Activated T-cell treated with anti-CD3 and anti-CD28 coated beads, Interleukin-2, amount 50 U/mL, for 72 hours (primary cell): ENCODE measurements around the gene LDLRAD4. TPM values are rescaled to one million over a fixed set of nuclear protein-coding genes. Genes with fewer than 3 reads are reported as not detected.

Experiments used
- ATAC-seq, 2 donors: fragments of 150-1000 bp; cut with Tn5 transposase; replicated peaks in 1 of 2; 2 replicates each; pipeline ENCODE4 v1.10.0; 2021; ENCODE audit warnings: moderate library complexity in 2 of 2, mild to moderate bottlenecking in 1 of 2
- DNase-seq, 2 donors: peaks; one replicate each; pipeline ENCODE4 v3.0.0; 2021 to 2022; ENCODE audit warnings: mixed read lengths in 1 of 2
- H3K27ac Mint-ChIP-seq: one replicate; pipeline ENCODE4 v1.8.0; 2022; ENCODE audit warnings: mild to moderate bottlenecking, moderate library complexity, mixed read lengths
- H3K27me3 Mint-ChIP-seq: one replicate; pipeline ENCODE4 v1.8.0; 2022; ENCODE audit warnings: low read depth, mixed read lengths
- H3K36me3 Mint-ChIP-seq, 2 donors: one replicate each; pipeline ENCODE4 v1.8.0; 2022; ENCODE audit warnings: mixed read lengths in 2 of 2, mild to moderate bottlenecking in 1 of 2; ENCODE audit not compliant: insufficient read depth in 2 of 2
- H3K4me1 Mint-ChIP-seq: one replicate; pipeline ENCODE4 v1.8.0; 2022; ENCODE audit warnings: low read depth, mixed read lengths
- H3K4me3 Mint-ChIP-seq, 2 donors: one replicate each; pipeline ENCODE4 v1.8.0; 2022; ENCODE audit warnings: mild to moderate bottlenecking in 2 of 2, mixed read lengths in 2 of 2, moderate library complexity in 2 of 2
- H3K9me3 Mint-ChIP-seq, 2 donors: one replicate each; pipeline ENCODE4 v1.8.0; 2022; ENCODE audit warnings: mixed read lengths in 2 of 2
- total RNA-seq, 2 donors: library from RNA; stranded (reverse); gene quantifications; one replicate each; pipeline ENCODE4 v1.2.3, GENCODE V29; 2022

Gene LDLRAD4
- total RNA-seq, 2 donors from 2014 or later: 46.0 to 47.2 TPM

DNA sequence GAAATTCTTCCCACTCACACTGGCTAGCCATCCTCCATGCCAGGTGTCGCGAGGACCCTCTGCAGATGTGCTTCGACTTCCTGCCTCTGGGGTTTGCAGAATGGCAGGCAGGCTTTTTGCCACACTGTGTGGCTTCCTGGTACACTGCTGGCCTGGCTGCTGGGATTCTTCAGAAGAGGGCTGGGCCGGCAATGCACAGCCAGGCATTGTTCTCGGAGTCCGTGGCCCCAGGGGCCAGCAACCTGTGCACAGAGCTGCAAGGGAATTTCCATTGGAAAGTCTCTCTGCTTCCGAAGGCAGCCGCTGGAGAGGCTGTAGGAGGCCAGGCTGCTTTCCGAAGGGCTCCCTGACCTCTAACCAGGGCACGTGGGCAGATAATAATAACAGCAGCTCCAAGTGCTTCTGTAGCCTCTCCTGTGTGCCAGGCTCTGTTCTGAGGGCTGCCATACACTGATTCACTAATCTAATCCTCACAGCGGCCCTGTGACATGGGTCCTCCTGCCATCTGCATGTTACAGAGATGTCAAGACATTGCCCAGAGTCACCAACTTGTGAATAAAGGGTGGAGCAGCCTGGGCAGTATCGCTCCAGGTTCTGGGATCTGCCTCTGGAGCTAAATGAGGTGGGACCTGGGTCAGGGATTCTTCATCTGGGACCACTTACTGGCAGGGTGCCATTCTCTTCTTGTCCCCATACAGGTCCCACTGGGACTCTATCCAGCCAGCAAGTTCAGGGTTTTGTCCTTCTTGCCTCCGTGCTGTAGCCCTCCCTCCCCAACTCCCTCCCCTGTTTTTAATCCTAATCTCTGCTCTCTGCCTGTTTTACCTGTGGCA is 5.0 kb downstream of the LDLRAD4 start:
- DNase-seq (no peak), ATAC-seq (no peak)
- H3K4me1 Mint-ChIP-seq: peaks cover 53% of the 10 kb centered on the region

DNA sequence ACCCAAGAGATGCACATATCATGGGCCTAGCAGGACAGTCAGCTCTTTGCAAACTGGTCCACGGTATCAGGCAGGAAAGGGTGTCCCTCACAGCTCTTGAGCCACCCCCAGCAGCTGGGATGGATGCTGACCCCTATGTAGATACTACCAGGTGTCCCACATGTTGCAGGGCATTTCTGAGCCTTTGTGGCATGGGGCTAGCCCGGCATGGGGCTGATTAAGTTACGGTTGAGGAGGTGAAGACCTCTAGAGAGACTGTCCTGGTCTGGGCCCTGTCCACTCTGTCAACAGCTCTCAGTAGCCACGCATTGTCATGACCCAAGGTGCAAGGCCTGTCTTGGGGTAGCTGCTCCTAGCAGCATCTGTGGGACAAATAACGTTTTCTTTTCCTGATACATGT is 6.7 kb downstream of the LDLRAD4 start:
- H3K4me3 Mint-ChIP-seq: no peak overlapping the region

More for the DNA sequence above, 5.0 kb downstream of the LDLRAD4 start:
- no peaks in the 10 kb centered on the region for H3K9me3 Mint-ChIP-seq
- peaks cover 21% of the 10 kb centered on the region for H3K27me3 Mint-ChIP-seq
- H3K4me3 Mint-ChIP-seq: no peak overlapping the region
- H3K27ac Mint-ChIP-seq: no peak overlapping the region
- H3K36me3 Mint-ChIP-seq: peaks cover 1 to 11% of the 10 kb centered on the region in 2 donors

DNA sequence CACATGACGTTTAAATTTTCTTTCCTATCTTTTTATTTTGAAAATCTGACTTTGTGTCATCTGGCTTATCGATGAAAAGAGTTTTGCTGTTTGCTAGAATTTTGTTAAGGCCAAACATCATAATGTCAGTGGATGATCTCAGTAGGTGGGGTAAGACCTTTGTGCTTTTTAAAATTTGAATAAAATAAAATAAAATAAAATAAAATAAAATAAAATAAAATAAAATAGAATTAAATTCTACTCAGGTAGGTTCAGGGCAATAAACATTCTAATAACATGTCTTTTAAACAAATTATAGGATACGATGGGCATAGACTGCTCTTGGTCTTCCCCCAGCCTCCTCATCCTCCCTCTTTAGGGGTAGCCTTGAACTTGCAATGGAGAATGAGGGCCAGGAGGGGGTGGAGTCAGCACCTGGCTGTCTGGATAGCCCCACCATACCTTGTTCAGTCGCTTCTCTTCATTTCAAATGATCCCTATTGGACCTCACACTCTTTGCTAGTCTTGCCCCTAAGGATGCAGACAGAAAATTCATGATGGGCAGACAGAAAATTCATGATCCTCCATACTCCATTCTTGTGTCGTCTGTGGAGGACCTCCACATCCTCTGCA is 8.1 kb downstream of the LDLRAD4 start:
- H3K27me3 Mint-ChIP-seq: no peaks in the 10 kb centered on the region
- H3K9me3 Mint-ChIP-seq: no peaks in the 10 kb centered on the region
- H3K27ac Mint-ChIP-seq: no peak overlapping the region
- peaks cover 0 to 8% of the 10 kb centered on the region in 2 donors for H3K36me3 Mint-ChIP-seq
- DNase-seq: no peak
- peaks cover 42% of the 10 kb centered on the region for H3K4me1 Mint-ChIP-seq
- H3K4me3 Mint-ChIP-seq: no peak overlapping the region
- ATAC-seq: no peak

More for the DNA sequence above, 6.7 kb downstream of the LDLRAD4 start:
- no peak overlapping the region for H3K27ac Mint-ChIP-seq
- H3K9me3 Mint-ChIP-seq: no peaks in the 10 kb centered on the region
- ATAC-seq: no peak
- peaks cover 0 to 8% of the 10 kb centered on the region in 2 donors for H3K36me3 Mint-ChIP-seq
- peaks cover 50% of the 10 kb centered on the region for H3K4me1 Mint-ChIP-seq
- peaks cover 12% of the 10 kb centered on the region for H3K27me3 Mint-ChIP-seq
- no peak for DNase-seq

DNA sequence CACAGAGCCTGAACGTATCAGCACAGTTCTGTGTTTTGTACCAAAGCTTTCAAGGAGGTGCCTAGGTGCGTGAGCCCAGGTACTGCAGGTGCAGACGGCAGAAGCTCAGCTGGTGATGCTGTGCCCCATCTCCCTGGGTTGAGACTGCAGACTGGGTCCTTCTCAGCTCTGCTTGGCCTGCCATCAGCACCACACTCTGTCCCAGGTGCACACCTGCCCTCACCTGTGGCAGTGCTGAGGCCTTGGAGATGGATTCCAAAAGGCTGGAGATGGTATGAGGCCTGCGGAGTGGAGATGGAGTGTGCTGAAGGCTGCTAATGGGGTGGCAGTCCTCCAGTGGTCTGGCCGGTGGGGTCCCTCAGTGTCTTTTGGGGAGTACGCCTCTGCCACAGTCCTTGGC is 9.3 kb downstream of the LDLRAD4 start:
- Mint-ChIP-seq H3K27ac (no peak overlapping the region), H3K27me3 (no peaks in the 10 kb centered on the region), H3K4me1 (peaks cover 29% of the 10 kb centered on the region), H3K9me3 (no peaks in the 10 kb centered on the region), H3K4me3 (no peak overlapping the region), H3K36me3 (peaks cover 0 to 5% of the 10 kb centered on the region in 2 donors)
- ATAC-seq (no peak), DNase-seq (no peak)

DNA sequence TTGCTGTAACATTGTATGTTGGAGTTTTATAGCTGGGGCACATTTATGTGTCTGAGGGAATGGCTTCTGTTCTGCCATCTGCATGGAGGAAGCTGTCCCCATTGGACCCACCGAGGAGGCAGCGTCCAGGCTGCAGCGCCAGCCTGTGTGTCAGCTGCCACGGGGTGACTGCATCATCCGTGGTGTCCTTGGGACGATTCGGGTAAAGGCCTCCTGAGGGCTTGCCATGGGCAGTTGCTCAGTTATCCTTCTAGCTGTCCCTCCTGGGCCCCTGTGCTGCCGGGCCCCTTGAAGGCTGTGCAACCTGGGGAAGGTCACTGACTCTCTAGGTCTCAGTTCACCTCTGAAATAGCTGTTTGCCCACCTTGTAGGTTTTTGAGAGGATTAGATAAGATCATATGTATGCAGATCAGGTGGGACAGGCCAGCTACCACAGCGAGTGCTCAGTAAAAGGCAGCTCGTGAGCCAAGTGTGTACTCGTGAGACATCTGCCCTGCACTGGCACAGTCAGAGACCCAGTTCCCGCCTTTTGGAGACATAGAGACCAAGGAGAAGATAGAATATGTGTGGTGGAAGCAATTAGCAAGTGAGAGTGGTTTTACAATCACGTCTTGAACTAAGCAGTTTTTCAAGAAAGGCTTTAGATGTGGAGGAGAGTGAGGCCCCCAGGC is 10.6 kb downstream of the LDLRAD4 start:
- Mint-ChIP-seq H3K4me3 (no peak overlapping the region), H3K9me3 (no peaks in the 10 kb centered on the region), H3K4me1 (peaks cover 19% of the 10 kb centered on the region), H3K36me3 (peaks cover 0 to 3% of the 10 kb centered on the region in 2 donors), H3K27me3 (no peaks in the 10 kb centered on the region), H3K27ac (no peak overlapping the region)
- ATAC-seq (no peak), DNase-seq (no peak)

DNA sequence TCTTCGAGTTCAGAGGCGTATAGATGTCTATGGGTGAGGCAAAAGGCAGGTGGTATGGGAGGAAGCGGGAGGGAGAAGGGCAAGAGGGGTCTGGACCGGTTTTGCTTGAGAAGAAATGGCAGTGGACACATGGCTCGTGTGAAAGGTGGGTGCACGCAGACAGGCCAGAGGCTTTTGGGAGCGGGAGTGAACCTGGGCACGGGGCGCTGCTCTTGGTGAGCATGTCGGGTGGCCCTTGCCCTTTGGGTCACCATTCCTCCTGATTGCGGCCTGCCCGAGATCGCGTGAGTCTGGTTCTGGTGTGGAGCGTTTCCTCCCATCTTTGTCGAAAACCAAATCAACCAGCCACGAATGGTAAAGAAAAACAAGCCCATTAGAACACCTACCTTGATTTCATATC is 12.6 kb downstream of the LDLRAD4 start:
- Mint-ChIP-seq H3K27me3 (no peaks in the 10 kb centered on the region), H3K36me3 (no peaks in the 10 kb centered on the region), H3K9me3 (no peaks in the 10 kb centered on the region), H3K4me3 (no peak overlapping the region), H3K27ac (no peak overlapping the region), H3K4me1 (peaks cover 25% of the 10 kb centered on the region)
- ATAC-seq (no peak), DNase-seq (no peak)

DNA sequence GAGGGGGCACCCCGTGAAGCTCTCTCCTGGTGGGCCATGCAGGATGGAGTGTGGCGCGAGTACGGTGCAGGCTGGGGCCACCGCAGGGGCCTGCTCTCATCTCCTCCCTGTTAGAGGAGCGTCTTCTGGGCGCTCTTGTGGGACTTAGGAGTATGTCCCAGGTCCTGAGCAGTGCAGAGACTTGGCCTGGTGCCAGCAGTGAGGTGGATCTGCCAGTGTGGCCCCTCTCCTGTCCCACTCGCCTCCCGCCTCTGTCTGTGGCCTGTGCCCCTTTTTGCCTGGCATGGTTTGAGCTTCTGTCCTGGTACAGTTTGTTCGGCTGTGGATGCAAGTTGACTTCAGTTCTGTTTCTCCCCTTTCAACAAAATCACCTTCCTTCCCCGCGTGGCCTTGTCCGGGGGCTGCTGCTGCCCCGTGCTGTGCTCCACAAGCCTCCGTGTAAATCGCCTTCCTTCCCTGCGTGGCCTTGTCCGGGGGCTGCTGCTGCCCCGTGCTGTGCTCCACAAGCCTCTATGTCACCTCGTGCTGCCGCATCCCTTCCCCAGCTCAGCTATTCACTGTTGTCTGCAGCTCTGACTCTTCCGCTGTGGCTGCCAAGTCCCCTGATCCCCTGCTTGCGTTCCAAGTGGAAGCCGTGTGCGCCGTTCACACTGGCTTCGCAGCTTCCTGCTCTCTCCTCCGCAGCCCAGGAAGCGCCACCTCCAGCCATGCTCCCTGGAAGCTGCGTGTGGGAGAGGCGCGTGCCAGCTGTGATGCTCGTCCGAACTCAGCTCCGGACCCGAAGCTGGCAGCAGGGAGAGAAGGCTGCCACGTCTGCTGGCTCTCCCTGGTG is 13.7 kb downstream of the LDLRAD4 start:
- no peaks in the 10 kb centered on the region for H3K9me3 Mint-ChIP-seq
- no peak overlapping the region for H3K4me3 Mint-ChIP-seq
- peaks cover 25% of the 10 kb centered on the region for H3K4me1 Mint-ChIP-seq
- H3K36me3 Mint-ChIP-seq: no peaks in the 10 kb centered on the region
- ATAC-seq (no peak), DNase-seq (no peak)
- no peak overlapping the region for H3K27ac Mint-ChIP-seq
- H3K27me3 Mint-ChIP-seq: no peaks in the 10 kb centered on the region

DNA sequence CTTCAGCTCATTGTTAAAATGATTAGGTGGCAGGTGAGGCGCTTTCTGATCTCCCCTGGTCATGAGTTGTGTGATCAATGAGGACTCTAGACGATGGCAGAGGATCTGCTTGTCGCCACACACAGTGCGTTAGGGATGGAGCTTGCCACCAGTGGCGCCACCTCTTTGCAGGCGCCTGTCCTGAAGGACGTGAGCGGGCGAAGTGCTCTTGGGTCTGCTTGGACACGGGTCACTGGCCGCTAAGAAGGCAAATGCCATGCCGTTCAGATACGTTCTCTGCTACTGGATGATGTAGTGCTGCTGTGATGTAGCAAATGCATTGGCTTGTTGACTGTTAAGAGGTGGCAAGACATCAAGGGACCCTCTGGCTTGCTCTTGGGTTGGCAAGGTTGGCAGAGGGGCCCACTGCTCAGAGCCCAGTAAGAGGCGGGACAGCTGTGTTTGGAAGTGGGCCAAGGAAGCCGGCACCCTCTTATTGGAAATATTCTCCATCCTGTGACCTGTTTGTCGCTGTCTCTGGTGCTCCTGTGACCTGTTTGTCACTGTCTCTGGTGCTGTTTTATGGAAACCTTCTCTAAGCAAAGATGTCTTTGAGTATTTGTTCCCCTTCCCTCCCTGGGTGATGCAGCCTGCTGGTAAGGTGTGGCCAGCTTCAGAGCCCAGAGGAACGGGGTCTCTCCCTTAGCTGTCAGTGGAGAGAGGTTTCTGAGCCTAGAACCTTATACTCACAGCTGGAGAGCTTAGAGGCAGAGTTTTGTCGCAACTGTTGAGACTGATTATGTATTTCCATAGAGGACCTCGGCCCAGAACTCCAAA is 14.6 kb downstream of the LDLRAD4 start:
- Mint-ChIP-seq H3K27me3 (no peaks in the 10 kb centered on the region), H3K36me3 (no peaks in the 10 kb centered on the region), H3K27ac (no peak overlapping the region), H3K4me3 (no peak overlapping the region), H3K9me3 (no peaks in the 10 kb centered on the region), H3K4me1 (peaks cover 25% of the 10 kb centered on the region)
- no peak for ATAC-seq
- no peak for DNase-seq

DNA sequence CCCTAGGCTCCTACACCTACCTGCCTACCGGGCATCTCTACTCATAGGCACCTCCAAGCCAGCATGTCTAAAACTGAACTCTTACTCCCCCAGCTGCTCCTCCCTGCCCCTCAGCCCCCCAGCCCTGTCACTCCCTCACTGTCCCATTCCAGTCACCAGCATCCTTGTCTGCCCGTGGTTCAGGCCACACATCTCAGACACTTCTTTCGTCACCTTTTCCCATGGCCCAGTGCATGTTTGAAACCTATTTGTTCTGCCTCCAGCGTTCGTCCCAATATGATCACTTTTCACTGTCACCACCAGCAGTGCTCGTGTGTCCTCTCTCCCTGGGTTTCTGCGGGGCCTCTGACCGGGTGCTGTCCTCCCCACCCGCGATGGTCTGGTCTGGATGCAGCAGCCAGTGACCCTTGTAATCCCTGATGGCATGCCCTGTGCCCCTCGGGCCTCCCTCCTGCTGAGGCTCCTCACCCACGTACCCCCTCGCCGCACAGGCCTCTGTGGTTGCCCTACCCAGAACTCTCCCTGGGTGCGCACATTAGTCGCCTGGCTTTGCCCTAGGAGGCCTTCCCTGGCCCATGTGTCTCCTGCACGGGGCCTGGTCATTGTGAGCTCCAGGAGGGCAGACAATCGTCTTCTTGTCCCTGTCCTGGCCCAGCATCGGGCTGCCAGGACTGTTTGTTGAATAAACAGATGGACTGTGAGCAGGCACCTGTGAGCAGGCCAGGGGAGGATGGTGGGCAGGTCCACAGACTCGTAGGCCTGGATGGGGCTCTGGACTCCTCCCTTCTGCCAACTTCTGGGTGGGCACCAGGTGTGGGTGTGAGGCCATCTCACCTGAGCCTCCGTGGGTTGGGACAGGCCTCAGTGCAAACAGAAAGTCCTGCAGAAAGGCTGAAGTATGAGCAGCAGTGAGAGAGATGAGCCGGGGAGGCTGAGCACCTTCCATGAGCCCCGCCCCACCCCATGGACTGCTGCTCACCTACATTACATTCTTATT is 15.5 kb downstream of the LDLRAD4 start:
- DNase-seq (no peak), ATAC-seq (no peak)
- H3K36me3 Mint-ChIP-seq: no peaks in the 10 kb centered on the region
- no peak overlapping the region for H3K27ac Mint-ChIP-seq
- H3K4me3 Mint-ChIP-seq: no peak overlapping the region
- no peaks in the 10 kb centered on the region for H3K9me3 Mint-ChIP-seq
- H3K4me1 Mint-ChIP-seq: peaks cover 18% of the 10 kb centered on the region
- no peaks in the 10 kb centered on the region for H3K27me3 Mint-ChIP-seq

DNA sequence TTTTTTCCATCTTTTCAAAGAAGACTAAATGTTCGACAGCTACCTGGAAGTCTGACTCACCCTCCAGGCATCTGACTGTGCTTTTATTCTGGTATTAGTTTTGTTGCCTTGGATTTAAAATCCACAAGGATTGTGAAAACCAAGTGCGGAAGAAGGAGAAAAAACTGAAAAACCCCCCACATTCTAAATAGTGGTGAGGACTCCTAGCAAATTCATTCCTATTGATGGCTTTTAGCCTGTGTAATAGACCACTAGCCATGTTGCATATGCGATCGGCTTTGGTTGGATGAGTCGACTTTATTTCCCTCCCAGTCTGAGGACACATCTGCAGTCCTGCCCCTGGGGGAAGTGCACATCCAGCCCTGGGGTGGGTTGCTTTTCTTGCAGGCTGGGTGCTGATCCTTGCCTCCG is 16.9 kb downstream of the LDLRAD4 start:
- Mint-ChIP-seq H3K27me3 (no peaks in the 10 kb centered on the region), H3K4me1 (peaks cover 11% of the 10 kb centered on the region), H3K27ac (no peak overlapping the region), H3K36me3 (no peaks in the 10 kb centered on the region), H3K4me3 (no peak overlapping the region), H3K9me3 (no peaks in the 10 kb centered on the region)
- DNase-seq: no peak
- ATAC-seq: no peak

DNA sequence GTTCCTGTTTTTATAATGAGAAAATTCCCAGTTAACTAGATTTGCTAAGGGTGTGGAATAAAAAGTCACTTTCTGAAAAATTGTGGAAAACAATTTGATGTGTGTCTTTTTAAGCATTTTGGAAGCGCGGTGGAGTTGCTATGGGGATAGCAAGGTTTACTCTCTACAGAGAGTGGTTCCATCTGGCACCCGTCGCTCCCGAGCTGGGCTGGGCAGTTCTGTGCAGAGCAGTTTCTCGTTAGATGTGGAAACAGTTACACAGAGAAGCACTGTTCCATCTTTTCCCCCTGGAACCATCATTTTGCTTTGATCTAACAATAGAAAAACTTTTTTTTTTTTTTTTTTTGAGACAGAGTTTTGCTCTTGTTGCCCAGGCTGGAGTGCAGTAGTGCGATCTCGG is 17.4 kb downstream of the LDLRAD4 start:
- H3K36me3 Mint-ChIP-seq: no peaks in the 10 kb centered on the region

More for the DNA sequence above, 17.4 kb downstream of the LDLRAD4 start:
- Mint-ChIP-seq H3K27me3 (no peaks in the 10 kb centered on the region), H3K4me3 (no peak overlapping the region), H3K4me1 (peaks cover 8% of the 10 kb centered on the region), H3K27ac (no peak overlapping the region), H3K9me3 (no peaks in the 10 kb centered on the region)
- ATAC-seq (no peak), DNase-seq (no peak)
